GM18519 (cell line): Measurements from ENCODE around the gene INF2.

Source experiments
- ATAC-seq: cut with Tn5 transposase; IDR thresholded peaks from one replicate; pipeline ENCODE4 v1.9.1; 2021; ENCODE audit warnings: mild to moderate bottlenecking, moderate library complexity; ENCODE audit not compliant: unreplicated experiment, low FRiP score

The INF2 gene

GRCh38 chr14:104766863-104767633, 77.6 kb downstream of the INF2 start:
- ATAC-seq, result no peak

GRCh38 chr14:104767634-104767918, 78.2 kb downstream of the INF2 start:
- ATAC-seq, result no peak

GRCh38 chr14:104768437-104769323, 79.3 kb downstream of the INF2 start:
- ATAC-seq, result no peak

DNA sequence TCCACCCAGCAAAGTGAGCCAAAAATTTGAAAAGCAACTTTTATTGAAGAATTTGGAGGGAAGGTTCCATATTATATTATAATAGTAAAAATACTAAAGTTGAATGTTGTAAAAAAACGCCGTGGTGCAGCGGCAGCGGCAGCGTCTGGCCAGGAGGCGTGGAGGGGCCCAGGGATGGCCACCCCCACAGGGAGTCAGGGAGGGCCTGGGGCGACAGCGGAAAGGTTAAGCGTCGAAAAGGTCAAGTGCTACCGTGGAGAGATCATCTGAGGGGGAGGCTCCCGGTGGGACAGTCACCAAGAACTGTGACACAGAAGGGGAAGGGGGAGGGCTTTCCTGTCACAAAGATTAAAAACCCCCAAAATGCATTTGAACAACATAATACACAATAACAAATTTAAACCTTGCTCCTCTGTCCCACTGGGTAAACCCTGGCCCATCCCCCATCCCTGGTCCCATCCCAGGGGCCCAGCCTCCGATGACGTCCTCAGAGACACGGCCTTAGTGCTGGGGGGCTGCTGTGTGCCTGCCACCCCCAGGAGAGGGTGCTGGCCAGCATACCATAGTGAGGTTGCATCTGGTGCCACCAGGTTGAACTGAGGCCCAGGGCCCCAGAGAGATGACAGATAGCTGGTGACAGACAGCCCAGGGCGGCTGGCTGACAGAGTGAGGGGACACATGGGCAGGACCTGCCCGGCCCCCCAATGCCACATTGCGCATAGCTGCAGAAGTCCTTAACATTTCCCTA, 80.1 kb downstream of the INF2 start:
- ATAC-seq, result no peak

GRCh38 chr14:104770072-104770579, 80.7 kb downstream of the INF2 start:
- no peak for ATAC-seq

GRCh38 chr14:104770851-104771272, 81.4 kb downstream of the INF2 start:
- ATAC-seq, result no peak

DNA sequence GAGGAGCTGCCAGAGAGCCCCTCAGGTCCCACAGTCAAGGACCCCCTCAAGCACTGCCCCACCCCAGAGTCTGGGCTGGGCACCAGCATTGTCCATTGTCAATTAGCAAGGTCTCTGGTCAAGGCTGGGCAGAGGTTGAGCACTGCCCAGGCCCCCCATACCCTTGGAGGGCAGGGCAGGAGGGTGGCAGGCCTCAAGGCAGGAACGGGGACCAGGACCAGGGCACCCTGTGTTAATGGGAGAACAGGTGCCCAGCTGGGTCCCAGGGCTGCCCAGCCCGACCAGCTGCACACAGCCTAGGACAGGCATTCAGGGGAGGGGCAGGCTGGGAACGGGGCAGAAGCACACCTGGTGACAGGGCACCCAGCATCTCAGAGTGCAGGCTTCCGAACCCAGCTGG, 82.0 kb downstream of the INF2 start:
- ATAC-seq, result no peak
